Activated CD4-positive, alpha-beta T cell treated with anti-CD3 and anti-CD28 coated beads for 24 hours (primary cell): ENCODE data around the gene IST1.

ENCODE experiments used
- DNase-seq, 2 donors: peaks; one replicate each; pipeline ENCODE4 v3.0.0-alpha.2; 2020; ENCODE audit warnings: low read depth in 2 of 2

IST1 gene

DNA sequence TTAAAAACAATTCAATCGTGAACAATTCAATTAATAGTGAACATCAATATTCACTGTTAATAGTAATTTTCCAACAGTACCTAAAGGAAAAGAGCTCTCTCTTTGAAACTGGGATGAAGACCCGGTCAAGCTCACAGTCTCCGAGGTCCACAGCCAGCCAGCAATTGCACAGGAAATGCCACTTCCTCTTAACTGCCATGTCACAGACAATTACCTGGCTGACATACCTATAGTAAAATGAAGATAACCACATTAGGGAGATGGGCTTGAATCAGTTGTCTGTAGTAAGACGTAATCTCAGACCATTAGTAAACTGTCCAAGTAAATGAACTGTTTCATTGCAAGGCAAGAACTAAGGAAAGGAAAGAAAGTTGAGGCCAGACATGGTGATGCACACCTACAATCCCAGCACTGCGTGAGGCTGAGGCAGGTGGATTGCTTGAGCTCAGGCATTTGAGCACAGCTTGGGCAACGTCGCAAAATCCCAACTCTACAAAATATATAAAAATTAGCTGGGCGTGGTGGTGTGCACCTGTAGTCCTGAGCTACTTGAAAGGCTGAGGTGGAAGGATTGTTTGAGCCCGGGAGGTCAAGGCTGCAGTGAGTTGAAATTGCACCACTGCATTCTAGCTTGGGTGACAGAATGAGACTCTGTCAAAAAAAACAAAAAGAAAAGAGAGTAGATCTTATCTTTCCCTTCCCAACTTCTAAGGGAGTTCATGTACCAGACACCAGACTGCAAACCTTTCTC, 68.0 kb downstream of the IST1 start:
- no peak for DNase-seq

DNA sequence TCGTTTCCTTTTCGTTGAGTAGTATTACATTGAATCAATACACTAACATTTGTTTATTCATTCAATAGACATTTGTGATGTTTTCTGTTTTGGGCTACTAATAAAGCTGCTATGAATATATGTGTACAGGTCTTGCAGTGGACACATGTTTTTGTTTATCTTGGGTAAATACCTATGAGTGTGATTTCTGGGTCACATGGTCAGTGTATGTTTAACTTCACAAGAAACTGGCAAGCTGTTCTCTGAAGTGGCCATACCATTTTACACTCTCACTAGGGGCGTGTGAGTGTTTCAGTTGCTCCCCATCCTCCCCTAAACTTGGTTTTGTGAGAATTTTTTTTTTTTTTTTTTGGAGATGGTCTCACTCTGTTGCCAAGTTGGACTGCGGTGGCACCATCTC, 69.9 kb downstream of the IST1 start:
- DNase-seq = no peak

DNA sequence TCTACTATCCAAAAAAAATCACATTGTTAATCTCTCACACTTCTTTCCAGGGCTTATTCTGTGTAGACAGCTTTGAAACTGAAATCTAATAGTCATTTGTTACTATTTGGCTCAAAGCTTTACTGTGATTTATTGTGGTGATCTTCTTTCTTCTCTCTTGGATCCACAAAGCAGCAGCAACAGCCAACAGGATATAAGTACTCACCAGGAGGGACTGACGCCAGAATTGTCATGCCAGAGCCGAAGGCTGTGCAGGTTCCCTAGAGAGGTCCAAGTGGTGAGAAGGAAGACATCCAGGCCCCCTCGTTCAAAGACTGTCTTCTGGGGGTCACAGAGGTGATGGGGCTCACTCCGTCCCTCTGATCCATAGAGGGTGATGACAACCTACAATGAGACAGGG, 71.6 kb downstream of the IST1 start:
- DNase-seq = no peak

DNA sequence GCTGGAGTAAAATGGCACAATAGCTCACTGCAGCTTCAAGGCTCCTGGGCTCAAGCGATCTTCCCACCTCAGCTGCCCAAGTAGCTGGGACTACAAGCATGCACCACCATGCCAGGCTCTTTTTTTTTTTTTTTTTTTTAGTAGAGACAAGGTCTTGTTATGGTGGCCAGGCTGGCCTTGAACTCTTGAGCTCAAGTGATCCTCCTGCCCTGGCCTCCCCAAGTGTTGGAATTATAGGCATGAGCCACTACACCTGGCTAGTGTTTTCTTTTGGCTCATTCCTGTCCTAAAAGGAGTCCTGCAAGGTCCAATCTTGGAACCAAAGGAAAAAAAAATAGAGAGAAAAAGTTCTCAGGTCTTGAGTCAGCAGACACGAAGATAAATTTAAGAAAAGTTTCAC, 74.0 kb downstream of the IST1 start:
- no peak for DNase-seq

DNA sequence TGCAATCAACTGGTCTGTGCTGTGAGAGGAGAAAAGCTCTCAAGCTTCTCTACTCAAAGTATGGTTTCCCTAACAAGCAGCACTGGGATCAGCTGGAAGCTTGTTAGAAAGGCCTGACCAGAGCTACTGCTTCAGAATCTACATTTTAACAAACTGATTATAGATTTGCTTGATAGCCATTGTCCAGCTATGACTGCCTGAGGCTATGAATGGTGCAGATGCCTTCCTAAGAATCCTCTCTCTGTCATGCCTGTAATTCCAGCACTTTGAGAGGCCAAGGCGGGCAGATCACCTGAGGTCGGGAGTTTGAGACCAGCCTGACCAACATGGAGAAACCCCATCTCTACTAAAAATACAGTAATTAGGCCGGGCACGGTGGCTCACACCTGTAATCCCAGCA, 76.2 kb downstream of the IST1 start:
- no peak for DNase-seq

DNA sequence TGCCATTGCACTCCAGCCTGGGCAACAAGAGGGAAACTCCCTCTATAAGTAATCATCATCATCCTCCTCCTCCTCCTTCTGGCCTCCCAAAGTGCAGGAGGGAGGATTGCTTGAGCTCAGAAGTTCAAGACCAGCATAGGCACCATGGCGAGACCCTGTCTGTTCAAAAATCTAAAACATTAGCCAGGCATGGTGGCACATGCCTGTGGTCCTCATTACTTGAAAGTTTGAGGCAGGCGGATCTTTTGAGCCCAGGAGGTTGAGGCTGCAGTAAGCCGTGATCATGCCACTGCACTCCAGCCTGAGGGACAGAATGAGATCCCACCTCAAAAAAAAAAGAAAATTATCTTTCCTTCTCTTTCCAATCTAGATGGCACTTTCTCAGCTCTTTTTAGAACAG, 77.0 kb downstream of the IST1 start:
- no peak for DNase-seq

DNA sequence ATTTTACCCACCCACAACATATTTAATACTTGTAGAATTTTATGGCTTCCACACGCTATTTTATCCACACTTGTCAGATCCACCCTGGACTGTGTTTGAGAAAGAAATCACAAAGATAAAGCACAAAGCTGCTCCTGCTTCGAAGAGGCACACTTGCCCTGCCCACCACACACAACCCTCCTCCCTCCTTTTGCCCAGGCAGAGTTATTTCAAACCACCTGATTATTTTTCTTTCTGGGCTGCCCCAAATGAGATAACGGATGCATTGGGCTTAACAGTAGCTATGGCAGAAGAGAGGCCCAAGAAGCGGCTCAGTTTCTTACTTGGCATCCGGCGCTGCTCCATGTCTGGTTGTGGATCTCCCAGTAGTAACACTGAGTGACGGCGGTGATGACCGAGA, 77.7 kb downstream of the IST1 start:
- no peak for DNase-seq

DNA sequence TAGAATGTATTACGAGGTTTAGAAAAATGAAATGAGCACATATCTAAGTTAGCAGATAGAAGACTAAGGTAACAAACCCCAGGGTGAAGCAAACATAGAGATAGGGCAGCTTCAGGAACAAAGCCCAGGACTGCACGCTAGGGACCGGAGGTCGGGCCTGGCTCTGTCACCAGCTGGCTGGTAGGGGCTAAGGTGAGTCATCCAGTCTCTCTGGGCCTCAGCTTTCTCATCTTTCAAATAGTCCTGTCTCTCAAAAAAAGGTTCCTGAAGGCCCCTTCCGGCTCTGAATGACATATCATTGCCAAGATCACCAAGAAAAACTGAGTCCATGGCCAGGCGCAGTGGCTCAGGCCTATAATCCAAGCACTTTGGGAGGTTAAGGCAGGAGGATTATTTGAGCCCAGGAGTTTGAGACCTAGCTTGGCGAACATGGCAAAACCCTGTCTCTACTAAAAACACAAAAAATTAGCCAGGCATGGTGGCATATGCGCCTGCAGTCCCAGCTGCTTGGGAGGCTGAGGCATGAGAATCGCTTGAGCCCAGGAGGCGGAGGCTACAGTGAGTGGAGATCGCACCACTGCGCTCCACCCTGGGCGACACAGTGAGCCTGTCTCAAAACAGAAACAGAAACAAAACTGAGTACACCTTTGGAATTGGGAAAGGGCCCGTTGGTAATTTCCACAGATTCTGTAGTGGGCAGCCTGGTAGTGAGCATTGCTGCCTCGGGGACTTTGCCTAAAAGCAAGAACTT, 78.9 kb downstream of the IST1 start:
- DNase-seq = no peak
